Smooth muscle cell (in vitro differentiated cells): Measurements from ENCODE around the gene NUP43. TPM values are rescaled to one million over a fixed set of nuclear protein-coding genes. Genes with fewer than 3 reads are reported as not detected.

Source experiments
- DNase-seq: peaks from one replicate; lab custom pipeline; 2025; ENCODE audit not compliant: unreplicated experiment; lab: John Stamatoyannopoulos, UW
- H2AFZ ChIP-seq: fragments of 200-600 bp; sonication (generic); 2 replicates; pipeline ENCODE4 v1.6.0; 2016; ENCODE audit warnings: antibody characterized with exemption, low read depth, mild to moderate bottlenecking
- H3F3A ChIP-seq: fragments of 200-600 bp; sonication (generic); 2 replicates; pipeline ENCODE4 v1.6.0; 2017; ENCODE audit warnings: antibody characterized with exemption, low read depth
- H3K27ac ChIP-seq: fragments of 200-600 bp; sonication (generic); 2 replicates; pipeline ENCODE4 v1.5.1; 2016; ENCODE audit warnings: low read depth, mild to moderate bottlenecking
- H3K27me3 ChIP-seq: fragments of 200-600 bp; sonication (generic); 2 replicates; pipeline ENCODE4 v1.6.1; 2016; ENCODE audit warnings: low read depth, mild to moderate bottlenecking
- H3K36me3 ChIP-seq: fragments of 200-600 bp; sonication (generic); 2 replicates; pipeline ENCODE4 v1.5.1; 2016; ENCODE audit warnings: low read depth
- H3K4me1 ChIP-seq: fragments of 200-600 bp; sonication (generic); 2 replicates; pipeline ENCODE4 v1.5.1; 2016; ENCODE audit warnings: low read depth
- H3K4me2 ChIP-seq: fragments of 200-600 bp; sonication (generic); 2 replicates; pipeline ENCODE4 v1.6.0; 2016; ENCODE audit warnings: mild to moderate bottlenecking
- H3K4me3 ChIP-seq: fragments of 200-600 bp; sonication (generic); 2 replicates; pipeline ENCODE4 v1.5.1; 2016; ENCODE audit warnings: mild to moderate bottlenecking
- H3K79me2 ChIP-seq: fragments of 200-600 bp; sonication (generic); 2 replicates; pipeline ENCODE4 v1.6.0; 2016; ENCODE audit warnings: low read depth, mild to moderate bottlenecking
- H3K9ac ChIP-seq: fragments of 200-600 bp; sonication (generic); 2 replicates; pipeline ENCODE4 v1.6.0; 2016; ENCODE audit warnings: low read depth
- H3K9me3 ChIP-seq: fragments of 200-600 bp; sonication (generic); replicated peaks from 2 replicates; pipeline ENCODE4 v1.5.1; 2016; ENCODE audit warnings: low read depth
- H4K20me1 ChIP-seq: fragments of 200-600 bp; sonication (generic); 2 replicates; pipeline ENCODE4 v1.6.0; 2016; ENCODE audit warnings: low read depth
- WGBS: methylation state at CpG from one replicate; pipeline ENCODE4 v1.1.7; 2016; ENCODE audit warnings: low lambda C conversion rate; 5-methylcytosine and 5-hydroxymethylcytosine counted together
- polyA plus RNA-seq: library from polyadenylated mRNA; unstranded; fragments of >200 nt; fragmentation: Nextera tagmentation; extraction: Ambion mirVana; gene quantifications from 2 replicates; pipeline ENCODE4 v1.2.1, GENCODE V29; 2016
- total RNA-seq: library from RNA; depleted of rRNA; stranded (reverse); fragments of >200 nt; gene quantifications from 2 replicates; pipeline ENCODE4 v1.2.3, GENCODE V29; 2014
- TF ChIP-seq, protein P1 (sequence below): fragments of 200-600 bp; sonication (generic); IDR thresholded peaks from 2 replicates; pipeline ENCODE4 v1.5.1; 2017; ENCODE audit warnings: borderline replicate concordance, mild to moderate bottlenecking, antibody characterized with exemption; ENCODE audit not compliant: insufficient read depth, poor library complexity, severe bottlenecking

Gene NUP43
- total and polyA plus RNA-seq, 2 experiments from 2014 or later, result 5.9 to 33.8 TPM

DNA sequence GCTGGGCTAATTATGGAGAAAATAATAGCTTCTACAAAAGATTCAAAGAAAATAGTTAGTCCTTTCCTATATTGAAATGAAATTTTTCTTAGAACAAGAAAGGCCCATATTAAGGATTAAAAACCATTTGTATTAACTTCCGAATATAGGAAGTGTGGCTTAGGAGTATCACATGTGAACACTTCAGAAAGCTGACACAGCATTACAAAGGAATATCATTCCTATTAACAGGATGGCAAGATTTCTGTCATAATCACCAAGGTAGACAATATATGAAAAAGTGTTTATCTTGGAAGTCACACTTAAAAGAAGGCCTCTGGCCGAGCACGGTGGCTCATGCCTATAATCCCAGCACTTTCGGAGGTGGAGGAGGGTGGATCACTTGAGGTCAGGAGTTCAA is 23.1 kb downstream of the NUP43 start:
- H4K20me1 ChIP-seq, result no peaks in the 10 kb centered on the region
- no peak overlapping the region for H3K4me2 ChIP-seq
- peak overlapping the region; percentile 21 for H3K27ac ChIP-seq
- H3K79me2 ChIP-seq, result peaks cover 6% of the 10 kb centered on the region
- H2AFZ ChIP-seq, result no peak overlapping the region
- H3K9me3 ChIP-seq, result no peaks in the 10 kb centered on the region
- H3K4me3 ChIP-seq, result no peak overlapping the region
- DNase-seq, result no peak
- no peak overlapping the region for H3K9ac ChIP-seq
- no peaks in the 10 kb centered on the region for H3K27me3 ChIP-seq
- no peaks in the 10 kb centered on the region for H3K4me1 ChIP-seq
- WGBS, result 82% methylated on average over 4 of the region's 4 CpGs
- H3F3A ChIP-seq, result no peaks in the 10 kb centered on the region
- no peaks in the 10 kb centered on the region for H3K36me3 ChIP-seq
- TF ChIP-seq, protein P1, sequence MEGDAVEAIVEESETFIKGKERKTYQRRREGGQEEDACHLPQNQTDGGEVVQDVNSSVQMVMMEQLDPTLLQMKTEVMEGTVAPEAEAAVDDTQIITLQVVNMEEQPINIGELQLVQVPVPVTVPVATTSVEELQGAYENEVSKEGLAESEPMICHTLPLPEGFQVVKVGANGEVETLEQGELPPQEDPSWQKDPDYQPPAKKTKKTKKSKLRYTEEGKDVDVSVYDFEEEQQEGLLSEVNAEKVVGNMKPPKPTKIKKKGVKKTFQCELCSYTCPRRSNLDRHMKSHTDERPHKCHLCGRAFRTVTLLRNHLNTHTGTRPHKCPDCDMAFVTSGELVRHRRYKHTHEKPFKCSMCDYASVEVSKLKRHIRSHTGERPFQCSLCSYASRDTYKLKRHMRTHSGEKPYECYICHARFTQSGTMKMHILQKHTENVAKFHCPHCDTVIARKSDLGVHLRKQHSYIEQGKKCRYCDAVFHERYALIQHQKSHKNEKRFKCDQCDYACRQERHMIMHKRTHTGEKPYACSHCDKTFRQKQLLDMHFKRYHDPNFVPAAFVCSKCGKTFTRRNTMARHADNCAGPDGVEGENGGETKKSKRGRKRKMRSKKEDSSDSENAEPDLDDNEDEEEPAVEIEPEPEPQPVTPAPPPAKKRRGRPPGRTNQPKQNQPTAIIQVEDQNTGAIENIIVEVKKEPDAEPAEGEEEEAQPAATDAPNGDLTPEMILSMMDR, result no peak

DNA sequence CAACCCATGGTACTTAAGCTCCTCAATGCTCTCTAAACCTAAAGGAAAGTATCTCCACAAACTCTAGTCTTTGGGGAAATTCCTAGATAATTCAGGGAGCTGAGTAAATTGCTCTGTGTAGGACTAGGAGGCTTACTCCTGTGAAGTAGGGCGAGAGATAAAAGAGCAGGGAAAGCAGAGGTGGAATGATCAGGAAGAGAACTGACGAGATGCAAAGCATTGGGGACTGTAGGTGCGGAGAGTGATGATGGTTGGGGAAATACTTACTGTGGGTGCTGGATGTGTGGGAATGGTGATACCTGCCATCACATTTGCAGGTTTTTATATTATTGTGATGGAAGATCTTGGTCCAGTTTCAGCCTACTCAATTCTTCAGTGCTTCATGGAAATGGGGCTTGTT is 26.8 kb downstream of the NUP43 start:
- no peak overlapping the region for H3K4me3 ChIP-seq
- peaks cover 9% of the 10 kb centered on the region for H3K4me1 ChIP-seq
- H3K9me3 ChIP-seq, result no peaks in the 10 kb centered on the region
- peaks cover 42% of the 10 kb centered on the region for H3K79me2 ChIP-seq
- peaks cover 23% of the 10 kb centered on the region for H4K20me1 ChIP-seq
- TF ChIP-seq, protein P1, result no peak
- DNase-seq, result no peak
- H3F3A ChIP-seq, result no peaks in the 10 kb centered on the region
- H3K27me3 ChIP-seq, result no peaks in the 10 kb centered on the region
- no peak overlapping the region for H2AFZ ChIP-seq
- no peaks in the 10 kb centered on the region for H3K36me3 ChIP-seq
- H3K27ac ChIP-seq, result no peak overlapping the region
- H3K9ac ChIP-seq, result no peak overlapping the region
- H3K4me2 ChIP-seq, result no peak overlapping the region
- WGBS, result 93% methylated on average over 3 of the region's 3 CpGs

DNA sequence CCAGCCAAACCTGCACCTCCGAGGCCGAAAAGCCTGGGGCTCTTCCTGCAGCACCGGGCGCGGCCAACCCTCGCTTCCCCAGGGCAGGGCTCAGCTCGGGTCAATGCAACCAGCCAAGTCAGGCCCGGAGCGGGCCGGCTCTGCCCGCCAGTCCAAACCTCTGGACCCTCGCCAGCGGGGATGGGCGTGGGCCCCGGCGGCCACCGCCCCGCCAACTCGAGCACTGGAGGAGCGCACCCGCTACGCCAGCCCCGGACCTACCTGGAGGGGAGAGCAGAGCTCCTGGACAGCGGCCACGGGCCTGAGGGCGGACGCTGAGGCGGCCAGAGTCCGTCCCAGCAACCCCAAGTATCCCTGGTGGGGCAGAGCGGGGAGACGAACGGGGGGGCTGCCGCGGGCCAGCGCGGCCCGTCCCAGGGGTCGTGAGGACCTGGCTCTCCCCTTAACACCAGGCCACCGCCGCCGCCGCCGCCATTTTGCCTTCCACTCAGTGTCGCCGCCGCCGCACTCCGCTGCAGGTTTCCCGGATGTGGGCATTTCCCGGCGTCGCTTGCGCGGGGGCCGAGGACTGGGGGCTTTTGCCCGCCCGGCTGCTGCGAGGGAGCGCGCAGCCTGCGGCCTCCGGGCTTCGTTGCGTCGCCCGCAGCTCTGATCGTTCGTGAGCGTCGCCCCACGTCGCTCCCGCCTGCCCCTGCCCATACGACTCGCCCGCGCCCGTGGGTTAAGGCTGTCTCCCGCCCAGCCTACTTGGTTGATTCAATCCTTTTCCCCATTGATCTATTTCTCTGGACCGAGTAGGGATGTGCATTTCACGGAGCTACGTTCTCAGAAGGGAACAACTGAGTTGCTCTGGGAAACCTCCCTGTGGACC is 28.5 kb downstream of the NUP43 start, which contains the start of gene LATS1:
LATS1 (minus strand) TSS at position 514 of the 871 bp plus-strand sequence. CDS start 15,975 bp downstream, outside the sequence.
- H3K27me3 ChIP-seq, result no peaks in the 10 kb centered on the region
- H3F3A ChIP-seq, result no peaks in the 10 kb centered on the region
- peaks cover 59% of the 10 kb centered on the region for H3K79me2 ChIP-seq
- H3K9ac ChIP-seq, result peak within 1 kb of the TSS; percentile 98
- WGBS, result under 1% methylated on average over 75 of the region's 82 CpGs
- peak within 1 kb of the TSS; percentile 73 for H2AFZ ChIP-seq
- H3K27ac ChIP-seq, result peak within 1 kb of the TSS; percentile 92
- TF ChIP-seq, protein P1, result no peak
- H3K4me3 ChIP-seq, result peak within 1 kb of the TSS; percentile 90
- H3K36me3 ChIP-seq, result no peaks in the 10 kb centered on the region
- peaks cover 9% of the 10 kb centered on the region for H3K4me1 ChIP-seq
- H3K4me2 ChIP-seq, result peak within 1 kb of the TSS; percentile 91
- peaks cover 40% of the 10 kb centered on the region for H4K20me1 ChIP-seq
- no peaks in the 10 kb centered on the region for H3K9me3 ChIP-seq
- peak; percentile 74 for DNase-seq
